ENCODE measurements around the gene SRSF11.

- TF ChIP-seq CTCF (conservative IDR thresholded peaks at IDR 0.05; ENCODE audit: low read length) (no peak), EZH2phosphoT487 (IDR thresholded peaks at IDR 0.05; ENCODE audit: borderline replicate concordance) (no peak)
Measured at GRCh38 chr1:70295749-70296148, 74.6 kb downstream of the SRSF11 start.
